HG03432 (cell line): ENCODE measurements around the gene ESRRG.
A peak's percentile ranks its signal among the peaks of the same experiment; 100 is the strongest.

Experiments used
- ATAC-seq: cut with Tn5 transposase; IDR thresholded peaks from one replicate; pipeline ENCODE4 v1.9.1; 2021; ENCODE audit warnings: mild to moderate bottlenecking, moderate library complexity; ENCODE audit not compliant: unreplicated experiment

Gene ESRRG

DNA sequence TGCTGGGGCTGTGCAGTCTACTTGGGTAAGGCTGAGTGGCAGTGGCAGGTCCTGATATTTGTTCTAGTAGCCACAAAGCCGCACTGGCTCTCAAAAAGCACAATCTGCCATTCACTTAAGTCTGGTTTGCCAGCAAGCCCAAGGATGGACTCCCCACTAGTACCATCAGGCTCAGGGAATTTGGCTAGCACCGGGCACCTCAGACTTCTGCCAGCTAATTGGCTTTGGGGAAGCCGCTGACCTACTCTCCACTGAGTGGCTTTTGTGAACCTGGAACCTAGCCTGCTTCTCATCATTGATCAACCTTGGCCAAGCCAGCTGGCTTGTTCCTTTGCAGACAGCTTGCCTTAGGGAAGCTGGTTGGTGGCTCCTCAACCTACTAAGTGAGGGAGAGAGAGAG is 83.1 kb downstream of the ESRRG start:
- ATAC-seq: no peak

DNA sequence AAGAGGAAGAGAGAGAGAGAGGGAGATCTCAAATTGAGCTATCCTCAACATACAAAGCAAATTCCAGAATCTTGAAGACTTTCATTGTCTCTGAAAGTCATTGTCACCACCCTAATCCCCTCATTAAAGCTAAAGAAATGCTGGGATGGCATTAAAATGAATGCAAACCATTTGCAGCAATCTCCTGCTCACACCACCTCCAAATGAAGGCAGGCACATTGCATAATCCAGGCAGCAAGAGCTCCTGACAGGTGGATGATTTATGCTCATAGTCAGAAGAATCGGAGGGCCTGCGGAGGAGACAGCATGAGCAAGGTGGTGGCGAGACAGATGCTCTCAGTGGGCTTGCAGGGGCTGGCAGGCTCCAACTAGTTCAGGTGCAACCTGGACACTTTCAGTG is 90.2 kb downstream of the ESRRG start:
- ATAC-seq: no peak

DNA sequence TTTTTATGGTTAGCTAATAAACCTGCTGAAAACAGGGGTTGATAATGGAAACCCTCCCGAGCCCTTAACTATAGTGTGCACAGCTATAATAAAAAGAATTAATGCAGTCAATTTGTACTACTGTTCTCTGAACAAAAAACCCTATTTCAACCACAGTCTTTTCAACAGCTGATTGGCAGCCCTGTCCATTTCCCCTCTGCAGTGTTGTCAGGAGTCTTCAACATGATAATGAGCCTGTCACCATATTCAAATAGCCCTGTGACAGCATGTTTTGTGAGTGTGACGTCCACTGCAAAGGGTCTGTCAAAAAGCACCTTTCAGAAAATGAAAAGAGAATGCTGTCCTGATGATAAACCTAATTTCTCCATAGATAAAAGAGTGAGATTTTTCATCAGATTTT is 92.7 kb downstream of the ESRRG start:
- ATAC-seq: no peak

DNA sequence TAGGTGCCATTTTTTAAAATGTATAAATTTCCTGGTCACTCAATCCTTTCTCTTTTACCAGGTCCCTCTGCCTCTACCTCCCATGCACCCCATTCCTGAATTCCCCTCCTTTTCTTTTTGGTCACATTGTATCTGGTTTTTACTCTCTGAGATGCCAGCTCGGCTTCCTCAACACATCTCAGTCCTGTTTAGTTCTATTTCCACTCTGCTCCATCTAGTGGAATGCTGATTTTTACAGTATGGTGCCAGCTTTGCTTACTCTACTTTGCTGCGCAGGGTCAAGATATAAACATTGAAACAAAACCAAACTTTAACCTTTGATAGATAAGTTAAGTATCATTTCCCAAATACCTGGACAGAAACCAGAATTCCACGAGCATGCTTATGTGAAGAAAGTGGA is 96.0 kb downstream of the ESRRG start:
- no peak for ATAC-seq

DNA sequence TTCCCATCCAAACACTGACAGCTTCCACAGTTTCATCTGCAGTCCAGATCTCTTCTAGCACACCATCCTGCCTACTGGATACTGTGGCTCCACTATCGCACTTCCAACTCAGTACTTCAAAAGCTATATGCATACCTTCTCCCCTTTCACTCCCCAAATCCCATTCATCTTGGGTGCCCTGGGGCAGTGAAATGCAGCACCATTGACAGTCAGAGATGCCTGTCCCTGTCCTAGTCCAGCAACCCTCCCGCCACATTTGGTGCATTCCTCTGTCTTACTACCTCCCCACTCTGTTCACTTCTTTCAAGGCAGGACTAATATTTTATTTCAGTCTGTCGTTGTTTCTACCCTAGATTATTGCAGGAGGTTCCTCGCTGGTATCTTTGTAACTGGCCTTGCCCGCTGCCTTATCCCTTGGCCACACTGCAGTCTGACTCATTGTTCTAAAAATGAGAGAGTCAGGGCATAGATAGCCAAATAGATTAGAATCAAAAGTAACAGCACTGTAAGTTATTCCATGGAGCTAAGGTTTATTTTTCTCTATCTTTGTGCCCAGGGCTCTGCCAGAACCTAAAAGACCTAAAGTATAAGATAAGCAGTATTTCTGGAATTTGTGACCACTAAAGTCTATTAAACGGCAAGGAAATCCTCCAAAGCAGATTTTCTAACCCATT is 96.7 kb downstream of the ESRRG start:
- no peak for ATAC-seq

DNA sequence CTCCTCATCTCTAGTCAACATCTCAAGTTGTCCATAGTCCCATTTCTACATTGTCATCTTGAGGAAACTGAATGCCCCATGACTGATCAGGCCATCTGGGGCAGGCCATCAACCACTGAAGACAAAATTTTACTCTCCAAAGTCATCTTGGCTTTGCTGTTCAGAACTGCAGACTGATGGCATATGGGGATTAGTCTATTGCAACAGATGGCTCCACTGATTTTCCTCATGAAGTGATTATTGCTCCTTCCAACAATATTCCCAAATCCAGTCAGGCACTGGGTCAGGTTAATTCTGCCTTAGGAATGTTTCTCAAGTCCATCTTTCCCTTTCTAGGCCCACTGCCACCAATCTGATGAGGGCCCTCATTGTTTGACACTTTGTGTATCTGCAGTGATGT is 101.7 kb downstream of the ESRRG start:
- no peak for ATAC-seq

DNA sequence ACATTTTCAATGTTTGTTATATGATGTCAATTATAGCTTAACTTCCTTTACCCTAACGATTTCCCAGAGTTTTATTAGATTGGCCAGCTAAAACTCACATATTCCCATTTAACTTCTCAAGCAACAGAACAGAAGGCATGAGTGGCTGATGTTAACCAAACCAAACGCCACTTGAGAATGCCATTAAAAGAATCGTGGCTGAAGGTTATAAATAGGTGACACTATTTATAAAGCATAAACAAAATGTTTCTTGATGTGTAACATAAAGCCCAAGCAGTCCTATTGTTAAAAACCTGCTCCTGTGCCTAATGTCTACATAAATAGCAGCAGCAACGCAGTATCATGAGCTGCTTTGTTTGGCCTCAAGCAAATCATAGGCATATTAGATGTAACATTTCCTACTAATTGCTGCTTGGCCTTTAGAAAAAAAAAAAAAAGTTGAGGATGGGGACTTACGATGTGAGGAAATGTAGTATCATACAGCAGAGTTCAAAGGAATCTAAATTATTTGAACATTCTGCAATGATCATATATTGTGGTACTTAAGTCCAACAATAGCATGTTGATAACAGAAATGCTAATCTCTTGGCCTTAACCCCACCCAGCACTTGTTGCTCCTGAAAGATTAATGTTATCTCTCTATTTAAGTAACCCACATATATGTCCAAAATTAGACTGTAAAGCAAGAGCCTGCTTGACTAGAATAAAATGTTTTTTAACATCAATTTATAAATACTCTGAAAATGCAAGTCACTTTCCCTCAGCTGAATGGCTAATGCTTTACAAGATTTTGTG is 106.0 kb downstream of the ESRRG start:
- no peak for ATAC-seq

DNA sequence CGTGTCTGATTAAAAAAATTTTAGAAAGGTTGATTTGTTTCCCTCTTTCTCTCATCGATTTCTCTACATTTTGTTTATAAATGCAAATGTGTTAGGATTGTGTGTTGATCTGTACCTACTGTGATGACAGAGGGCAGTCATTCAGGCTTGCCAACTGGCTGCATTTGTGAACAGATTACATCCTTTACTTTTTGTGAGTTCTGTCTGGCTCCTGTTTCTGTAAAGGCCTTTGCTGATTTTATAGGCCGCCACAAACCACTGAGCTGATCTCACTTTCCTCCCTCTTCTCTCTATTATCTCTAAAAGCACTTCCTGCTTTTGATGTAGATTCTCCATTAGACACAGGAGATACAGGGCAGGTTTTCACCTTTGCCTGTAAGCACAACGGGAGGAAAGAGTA is 106.8 kb downstream of the ESRRG start:
- ATAC-seq: no peak

DNA sequence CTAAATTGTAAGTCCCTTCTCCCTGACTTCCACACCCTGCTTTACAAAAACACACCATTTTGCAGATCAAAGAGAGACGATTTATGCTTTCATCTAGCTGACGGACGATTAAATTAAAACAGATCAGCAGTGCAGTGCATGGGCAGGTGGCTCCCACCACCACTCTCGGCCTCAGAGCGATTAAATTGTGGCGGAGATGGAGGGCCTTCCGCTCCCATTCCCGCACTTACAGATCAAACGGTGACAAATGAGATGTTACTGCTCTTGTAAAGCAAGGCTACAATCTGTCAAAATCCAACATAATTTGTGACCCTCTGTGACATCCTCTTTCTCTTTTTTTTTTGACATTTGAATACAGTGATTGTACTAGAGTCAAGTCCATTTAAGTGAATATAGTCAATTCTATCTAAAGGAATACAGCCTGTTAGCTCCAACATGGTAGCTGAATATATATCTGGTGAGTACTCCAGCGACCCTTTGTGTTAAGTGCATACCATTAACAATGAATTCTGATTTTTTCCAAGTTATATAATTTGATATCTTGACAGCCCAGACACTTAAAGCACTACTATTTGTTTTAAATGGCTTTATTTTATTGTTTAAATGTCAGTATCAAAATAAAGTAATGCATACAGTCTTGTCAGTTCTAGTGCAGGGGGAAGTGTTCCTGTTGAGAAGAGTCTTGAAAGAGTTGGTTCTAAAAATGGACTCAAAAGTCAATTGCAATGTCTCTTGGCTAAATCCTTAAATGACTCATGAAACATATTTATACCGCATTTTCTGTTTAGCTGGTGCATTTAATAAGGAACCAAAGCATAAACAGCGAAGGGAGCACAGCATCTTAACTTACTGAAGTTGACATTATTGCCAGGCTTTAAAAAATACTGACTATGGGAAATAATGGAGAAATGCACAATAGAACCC is 109.0 kb downstream of the ESRRG start:
- ATAC-seq: no peak

DNA sequence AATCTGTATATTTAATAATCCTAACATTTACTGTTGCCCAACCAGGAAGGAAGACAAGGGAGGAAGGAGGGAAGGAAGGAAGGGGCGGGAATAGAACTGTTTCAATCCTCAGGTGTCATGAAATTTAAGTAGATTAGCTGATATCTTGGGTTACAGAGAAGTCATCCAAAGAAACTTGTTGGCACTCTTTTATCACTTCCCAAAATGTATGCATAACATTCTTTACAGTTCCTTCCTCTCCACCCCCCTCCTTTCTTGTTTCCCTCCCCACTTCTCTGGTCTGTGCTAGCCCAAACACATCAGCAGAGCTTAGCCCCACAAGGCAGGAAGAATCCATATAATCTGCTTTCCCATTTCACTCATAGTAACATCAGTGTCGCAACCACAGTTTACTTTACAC is 110.9 kb downstream of the ESRRG start:
- ATAC-seq: no peak

DNA sequence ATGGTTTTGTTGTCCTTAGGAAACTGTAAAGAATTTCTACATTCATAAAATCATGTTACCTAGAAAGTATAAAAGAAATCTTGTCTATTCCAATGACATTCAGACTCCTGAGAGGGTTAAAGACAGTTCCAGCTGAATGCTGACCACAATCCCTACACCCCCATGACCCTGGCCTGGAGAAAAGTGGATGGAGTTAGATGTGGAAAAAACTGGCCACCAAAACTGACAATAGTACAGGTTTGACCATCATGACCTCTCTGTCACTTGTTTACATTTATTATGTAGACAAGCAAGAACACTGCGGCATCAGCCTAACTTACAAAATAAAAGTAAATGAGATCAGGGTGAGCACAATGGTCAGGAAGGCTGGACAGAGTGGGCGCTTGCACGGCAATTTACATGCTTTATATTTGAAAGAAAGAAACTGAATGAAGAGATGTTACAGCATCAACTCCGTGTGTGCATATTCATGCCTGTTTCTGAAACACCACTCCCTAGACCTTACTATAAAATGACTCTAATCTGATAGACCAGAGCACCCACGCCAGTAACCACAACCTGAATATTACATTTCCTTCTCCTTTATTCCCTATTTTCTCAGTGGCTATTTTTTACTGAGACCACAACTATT is 116.0 kb downstream of the ESRRG start:
- ATAC-seq: no peak

DNA sequence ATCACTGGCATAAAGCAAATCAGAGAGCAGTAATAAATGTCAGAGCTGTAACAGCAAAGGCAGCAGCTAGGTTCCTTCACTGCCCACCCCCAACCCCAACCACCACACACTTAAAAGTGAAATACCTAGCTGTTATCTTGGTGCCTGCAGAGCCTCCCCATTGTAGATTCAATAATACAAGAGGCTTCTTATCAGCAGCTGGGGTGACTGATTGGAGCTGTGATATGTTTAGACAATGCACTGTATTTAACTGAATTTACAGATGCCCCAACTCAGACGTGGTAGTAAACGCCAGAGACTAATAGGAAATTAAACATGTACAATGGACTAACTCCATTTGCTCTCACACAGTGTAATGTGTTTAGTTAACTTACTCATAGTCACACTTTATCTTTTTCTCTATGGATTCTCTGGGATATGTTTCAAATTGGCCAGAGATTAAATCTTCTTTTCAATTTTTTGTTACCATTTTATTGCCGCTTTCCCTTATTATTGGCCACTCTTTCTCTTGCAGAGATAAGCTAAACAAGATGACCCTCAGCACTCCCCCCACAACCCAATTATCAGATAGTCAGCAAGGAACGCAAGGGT is 117.1 kb downstream of the ESRRG start:
- no peak for ATAC-seq

DNA sequence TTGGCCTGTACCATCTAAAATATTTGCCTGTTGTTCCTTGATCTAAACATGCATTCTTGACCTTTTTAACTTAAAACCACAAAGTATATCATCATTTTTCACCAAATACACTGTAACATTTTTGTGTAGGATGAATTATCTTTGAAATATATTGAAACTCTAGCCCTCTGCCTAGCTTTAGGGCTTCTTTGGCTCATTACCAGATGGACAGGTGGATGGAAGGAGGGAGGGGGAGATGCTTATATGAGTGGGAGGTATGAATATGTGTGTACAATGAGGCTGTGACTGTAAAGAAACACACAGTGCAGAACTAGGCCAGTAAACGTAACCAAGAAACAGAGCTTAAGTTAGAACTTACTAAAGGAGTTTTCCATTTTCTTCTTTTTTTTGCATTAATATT is 118.5 kb downstream of the ESRRG start:
- ATAC-seq: no peak

DNA sequence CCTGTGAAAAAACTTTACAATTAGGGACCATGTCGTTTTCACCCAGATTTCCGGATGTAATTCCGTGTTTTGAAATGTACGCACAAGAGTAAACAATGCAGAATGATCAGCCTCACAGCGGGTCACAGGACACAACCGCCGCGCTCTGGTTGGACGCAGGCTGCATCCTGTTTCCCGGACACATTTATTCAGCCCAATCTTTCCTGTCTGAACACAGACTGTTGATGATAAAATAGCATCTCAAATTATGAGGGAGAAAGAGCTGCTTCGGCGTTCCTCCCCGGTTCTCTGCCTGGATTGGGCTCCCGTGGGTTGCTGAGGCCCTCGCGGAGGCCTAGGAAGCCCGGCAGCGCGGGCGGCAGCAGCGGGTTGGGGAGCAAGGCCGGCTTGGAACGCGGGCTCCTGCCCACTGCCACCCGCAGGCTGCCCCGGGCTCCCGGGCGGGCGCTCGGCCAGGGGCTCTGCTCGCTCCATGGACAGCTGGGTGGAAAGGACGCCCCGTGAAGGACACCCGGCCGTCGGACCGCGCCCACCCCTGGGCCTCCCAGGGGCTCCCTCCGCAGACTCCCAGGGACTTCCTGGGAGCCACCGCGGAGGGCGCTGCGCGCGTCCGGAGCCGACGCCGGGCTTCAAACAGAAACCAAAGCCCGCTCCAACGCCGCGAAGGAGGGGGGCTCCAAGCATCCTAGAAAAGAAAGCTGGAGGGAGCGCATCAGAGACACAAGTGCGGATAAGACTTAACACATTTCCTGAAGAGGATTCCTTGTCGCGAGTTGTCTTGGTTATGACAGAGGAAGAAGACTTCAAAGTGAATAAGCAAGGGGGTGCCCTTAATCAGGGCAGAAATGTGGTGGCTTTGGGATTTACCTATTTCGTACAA is 122.3 kb downstream of the ESRRG start:
- peak; percentile 90 for ATAC-seq

DNA sequence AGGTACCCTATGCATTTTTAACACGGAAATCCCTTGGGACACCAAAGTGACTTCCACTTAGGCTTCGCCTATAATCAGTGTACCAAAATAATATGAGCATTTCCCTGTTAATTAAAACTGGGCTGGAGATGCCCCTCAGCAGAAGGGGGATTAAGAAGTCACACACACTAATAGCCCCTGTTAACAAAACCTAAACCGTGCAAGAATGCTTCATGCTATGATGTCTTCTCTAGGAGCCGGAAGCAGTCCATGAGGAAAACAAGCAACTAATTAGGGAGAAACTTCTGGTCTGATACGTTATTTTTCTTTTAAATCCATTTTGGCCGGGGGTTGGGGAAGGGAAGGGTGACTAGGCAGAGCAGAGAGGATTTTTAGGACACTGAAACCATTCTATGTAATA is 123.4 kb downstream of the ESRRG start:
- no peak for ATAC-seq

DNA sequence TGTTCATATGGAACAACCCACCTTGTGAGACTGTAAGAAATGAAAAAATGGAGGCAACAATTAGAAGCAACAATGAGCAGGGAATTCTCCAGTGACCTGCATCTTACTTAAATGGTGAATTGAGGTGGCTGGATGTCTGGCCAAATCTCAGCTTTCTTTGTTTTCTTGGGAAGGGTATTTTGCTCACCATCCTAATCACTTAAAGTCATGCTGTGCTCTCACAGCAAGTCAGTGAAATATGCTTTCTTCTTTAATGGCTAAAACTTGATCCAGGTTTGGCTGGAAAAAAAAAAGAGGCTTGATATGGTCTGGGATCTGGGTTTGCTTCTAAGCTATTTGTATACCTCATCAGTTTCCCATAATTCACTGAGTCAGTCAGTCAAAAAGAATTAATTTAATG is 124.8 kb downstream of the ESRRG start:
- ATAC-seq: no peak

DNA sequence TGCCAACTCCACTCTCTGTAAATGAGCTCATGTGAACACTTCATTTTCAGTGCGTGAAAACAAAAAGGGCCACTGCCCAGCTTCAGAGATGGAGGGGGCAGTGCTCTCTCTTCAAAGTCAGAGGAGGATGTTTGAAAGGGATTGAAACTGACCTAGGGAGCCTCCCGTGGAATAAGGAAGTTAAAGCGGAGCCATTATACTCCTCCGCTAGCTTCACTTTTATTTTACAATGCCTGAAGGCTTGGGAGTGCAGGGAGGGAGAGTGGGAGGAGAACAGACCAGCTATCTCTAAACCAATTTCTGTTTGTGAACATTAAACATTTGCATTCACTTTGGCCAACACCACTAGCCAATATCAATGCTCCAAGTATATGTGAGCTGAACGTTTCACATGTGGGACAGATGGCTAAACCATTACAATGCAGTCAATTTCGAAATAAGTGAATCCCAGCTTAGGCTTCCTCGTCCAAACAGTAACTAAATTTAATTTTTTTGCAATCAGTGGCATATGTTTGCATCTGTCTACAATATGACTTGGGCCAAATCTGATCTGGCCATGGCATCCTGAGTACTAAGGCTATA is 126.9 kb downstream of the ESRRG start:
- ATAC-seq: no peak

DNA sequence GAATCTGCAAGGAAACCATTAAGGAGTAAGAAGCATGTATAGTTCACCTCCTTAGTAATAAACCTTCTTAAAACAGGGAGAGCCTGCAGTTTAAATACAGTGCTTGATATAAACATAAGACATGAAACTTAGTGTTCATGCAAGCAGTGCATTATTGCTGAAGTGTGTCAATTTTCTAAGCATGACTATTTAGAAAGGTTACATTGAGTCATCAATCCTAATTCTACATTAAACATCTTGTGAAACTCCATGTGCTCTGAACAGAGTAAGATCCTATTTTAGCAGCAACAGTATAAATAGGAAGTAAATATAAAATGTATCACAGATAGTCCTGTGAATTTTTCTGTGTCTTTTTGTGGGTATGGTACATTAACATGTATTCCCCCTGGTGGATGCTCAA is 135.5 kb downstream of the ESRRG start:
- ATAC-seq: no peak

DNA sequence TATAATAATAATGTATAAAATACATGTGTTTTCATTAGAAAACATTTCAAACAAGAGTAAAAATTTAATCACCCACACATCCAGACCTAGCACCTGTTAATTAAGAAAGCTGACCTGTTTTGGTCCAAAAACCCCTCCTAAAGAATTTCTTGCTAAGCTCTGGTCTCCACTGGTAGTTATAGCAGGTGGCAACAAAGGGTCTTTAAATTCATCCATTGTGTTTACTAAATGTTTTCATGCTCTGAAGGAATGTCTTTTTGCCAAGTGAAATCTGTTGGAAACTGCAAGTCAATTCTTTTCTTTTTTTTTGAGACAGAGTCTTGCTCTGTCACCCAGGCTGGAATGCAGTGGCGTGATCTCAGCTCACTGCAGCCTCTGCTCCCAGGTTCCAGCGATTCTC is 141.1 kb downstream of the ESRRG start:
- no peak for ATAC-seq
